D721Med (cell line): ENCODE data around the gene LMNA.
A peak's percentile ranks its signal among the peaks of the same experiment; 100 is the strongest.

Experiments
- DNase-seq: peaks from one replicate; pipeline ENCODE4 v3.0.0; 2011; ENCODE audit warnings: low spot score; ENCODE audit not compliant: insufficient read length
- FAIRE-seq: peaks from 2 replicates; lab custom pipeline; 2011; peaks lifted over from hg19 to GRCh38; lab: Jason Lieb, UNC
- CTCF ChIP-seq: IDR thresholded peaks from 2 replicates; pipeline ENCODE4 v1.5.1; 2012; ENCODE audit warnings: mild to moderate bottlenecking, control low read depth; ENCODE audit not compliant: insufficient read depth; ENCODE audit errors: missing control alignments

The LMNA gene

GRCh38 chr1:156138458-156138867 is 24.0 kb downstream of the LMNA start:
- FAIRE-seq (no peak), DNase-seq (no peak)
- no peak for TF ChIP-seq CTCF

DNA sequence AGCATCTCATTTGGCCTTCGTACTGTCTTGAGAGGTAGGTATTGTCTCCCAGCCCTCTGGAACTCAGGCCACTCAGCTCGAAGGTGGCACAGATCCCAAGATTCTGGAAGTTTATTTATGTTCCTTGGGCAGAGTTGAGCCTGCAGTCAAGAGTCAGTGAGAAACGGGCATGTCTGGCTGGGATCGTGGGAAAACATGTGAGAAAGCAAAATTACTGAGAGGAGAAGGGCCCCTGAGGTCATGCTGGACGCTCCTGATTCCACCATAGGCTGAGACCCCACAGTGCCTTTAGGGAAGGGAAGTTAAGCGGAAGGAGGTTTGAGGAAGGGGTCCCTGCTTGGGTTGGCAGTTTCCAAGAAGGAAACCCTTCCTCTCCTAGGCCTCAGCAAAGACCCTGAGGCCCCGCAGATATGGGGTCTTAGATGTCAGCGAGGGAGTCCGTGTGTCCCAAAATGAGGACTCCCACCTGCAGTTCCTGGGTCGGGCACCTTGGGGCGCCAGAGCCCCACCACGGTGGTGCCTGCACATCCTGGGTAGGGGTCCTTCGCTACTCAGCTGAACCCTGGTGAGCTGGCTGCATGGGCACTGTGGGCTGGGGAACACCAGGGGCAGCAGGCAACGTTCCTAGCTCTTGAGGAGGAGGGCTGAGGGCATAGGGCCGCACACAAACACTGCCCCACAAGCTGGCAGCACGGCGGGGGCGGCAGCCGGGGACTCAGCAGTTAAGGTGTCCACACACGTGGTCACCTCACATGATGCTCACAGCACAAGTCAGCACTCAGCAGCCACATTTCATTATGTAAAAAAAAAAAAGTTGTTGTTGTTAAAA is 26.6 kb downstream of the LMNA start:
- DNase-seq, result peak; percentile 70

GRCh38 chr1:156143765-156144489 is 29.4 kb downstream of the LMNA start:
- DNase-seq (no peak), FAIRE-seq (no peak)
- TF ChIP-seq CTCF, result no peak

More for the DNA sequence above, 26.6 kb downstream of the LMNA start:
- no peak for FAIRE-seq
- peak; percentile 55 for TF ChIP-seq CTCF

- no peak for DNase-seq
- FAIRE-seq, result no peak
- TF ChIP-seq CTCF, result no peak
Observed at GRCh38 chr1:156144742-156145141, 30.2 kb downstream of the LMNA start.

DNA sequence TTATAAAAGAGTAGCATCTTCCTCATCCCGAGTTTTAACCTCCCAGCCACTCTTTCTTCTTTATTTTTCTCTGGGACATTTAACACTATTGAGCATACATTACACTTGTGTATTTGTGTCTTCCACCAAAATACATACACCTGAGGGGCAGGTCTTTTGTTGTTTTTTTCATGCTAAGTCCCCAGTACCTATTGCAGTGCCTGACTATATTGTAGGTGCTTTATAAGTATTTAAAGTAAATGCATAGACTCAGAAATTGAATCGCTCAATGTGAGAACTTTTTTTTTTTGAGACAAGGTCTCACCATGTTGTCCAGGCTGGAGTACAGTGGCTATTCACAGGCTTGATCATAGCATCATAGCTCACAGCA is 31.1 kb downstream of the LMNA start:
- FAIRE-seq, result no peak
- no peak for TF ChIP-seq CTCF
- no peak for DNase-seq

DNA sequence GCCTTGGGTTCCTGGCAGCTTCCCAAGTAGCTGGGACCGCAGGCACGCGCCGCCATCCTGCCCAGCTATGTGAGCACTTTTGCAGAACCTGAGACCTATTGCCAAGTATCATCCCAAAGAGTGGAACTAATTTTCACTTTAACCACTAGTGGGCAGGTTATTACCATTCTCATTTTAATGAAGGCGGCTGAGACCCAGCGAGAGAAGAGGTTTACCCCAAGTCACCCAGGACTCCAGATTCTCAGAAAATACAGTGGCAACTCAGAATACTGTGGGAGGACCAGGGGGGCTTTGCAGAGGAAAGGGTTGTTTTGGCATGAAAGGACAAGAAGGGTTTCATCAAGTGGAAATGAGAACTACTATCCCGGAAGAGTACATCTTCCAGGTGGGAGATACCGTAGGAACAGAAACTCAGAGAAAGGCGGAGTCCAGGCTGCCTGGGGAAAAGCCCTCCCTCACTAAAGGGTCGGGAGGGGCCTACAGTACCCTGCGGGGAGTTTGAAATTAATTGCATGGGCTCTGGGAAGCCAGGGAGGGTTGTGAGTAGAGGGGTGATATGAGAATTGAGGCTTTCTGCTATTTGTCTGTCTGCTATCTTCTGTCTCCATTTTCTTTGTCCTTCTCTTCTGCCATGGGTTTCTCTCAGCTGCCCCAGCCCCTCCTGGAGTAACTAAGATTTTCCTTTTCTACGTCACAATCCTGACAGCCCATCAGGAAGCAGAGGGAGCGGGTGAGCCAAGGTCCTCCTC is 31.7 kb downstream of the LMNA start:
- FAIRE-seq (no peak), DNase-seq (peak; percentile 85)
- TF ChIP-seq CTCF, result peak; percentile 97
